IMR-90 (cell line): ENCODE data around the gene PLCB4. TPM values are rescaled to one million over a fixed set of nuclear protein-coding genes. Genes with fewer than 3 reads are reported as not detected.

Experiments
- ATAC-seq: fragments of 200-7000 bp; cut with Tn5 transposase; 2 replicates; pipeline ENCODE4 v1.9.1; 2020; ENCODE audit warnings: low read depth, mild to moderate bottlenecking, moderate library complexity
- BruUV-seq: library from RNA; stranded (reverse); fragments of 400-500 nt; replicated peaks from 2 replicates; lab custom pipeline; 2021; lab: Mats Ljungman, UMichigan
- CTCF ChIA-PET: fragments of 300-600 bp; formaldehyde crosslinking; extraction: SDS; loops from one replicate; lab custom pipeline; 2021; ENCODE audit warnings: antibody characterized with exemption; lab: Yijun Ruan, JAX
- POLR2A ChIA-PET: fragments of 300-600 bp; sonication (Branson Sonifier 250); formaldehyde crosslinking; loops from one replicate; lab custom pipeline; 2022; ENCODE audit warnings: antibody characterized with exemption; ENCODE audit not compliant: unreplicated experiment; lab: Charles Lee
- DNase-seq: peaks from one replicate; pipeline ENCODE4 v3.0.0; 2013
- H2AFZ ChIP-seq: replicated peaks from 2 replicates; pipeline ENCODE3; 2013; ENCODE audit warnings: low read length, mild to moderate bottlenecking; ENCODE audit not compliant: poor library complexity
- H2AK5ac ChIP-seq: 2 replicates; pipeline ENCODE4 v1.6.1; 2013; ENCODE audit warnings: low read depth, low read length, inconsistent platforms
- H2AK9ac ChIP-seq: replicated peaks from 2 replicates; pipeline ENCODE3; 2013; ENCODE audit warnings: mild to moderate bottlenecking, low read depth, low read length, moderate library complexity; ENCODE audit not compliant: poor library complexity
- H2BK120ac ChIP-seq: 2 replicates; pipeline ENCODE4 v1.6.1; 2013; ENCODE audit warnings: low read depth, low read length, inconsistent platforms
- H2BK15ac ChIP-seq: 3 replicates; pipeline ENCODE4 v1.6.1; 2013; ENCODE audit warnings: low read depth, low read length, inconsistent platforms
- H2BK20ac ChIP-seq: 2 replicates; pipeline ENCODE4 v1.6.1; 2013; ENCODE audit warnings: low read depth, mild to moderate bottlenecking, inconsistent platforms, low read length, moderate library complexity
- H2BK5ac ChIP-seq: 2 replicates; pipeline ENCODE4 v1.6.1; 2013; ENCODE audit warnings: mild to moderate bottlenecking, low read depth, low read length, inconsistent platforms; ENCODE audit not compliant: poor library complexity, severe bottlenecking
- H3K14ac ChIP-seq: replicated peaks from 2 replicates; pipeline ENCODE4 v1.6.1; 2013; ENCODE audit warnings: low read depth, low read length, inconsistent platforms
- H3K18ac ChIP-seq: 2 replicates; pipeline ENCODE4 v1.6.1; 2013; ENCODE audit warnings: low read depth, low read length, control low read depth
- H3K23ac ChIP-seq: 2 replicates; pipeline ENCODE4 v1.6.1; 2013; ENCODE audit warnings: low read depth, low read length, inconsistent platforms
- H3K27ac ChIP-seq: 2 replicates; pipeline ENCODE4 v1.5.1; 2013; ENCODE audit warnings: mild to moderate bottlenecking, control low read depth, low read length; ENCODE audit not compliant: insufficient read depth
- H3K27me3 ChIP-seq: 2 replicates; pipeline ENCODE4 v1.6.1; 2013; ENCODE audit warnings: low read length; ENCODE audit not compliant: control insufficient read depth, insufficient read depth
- H3K36me3 ChIP-seq: 2 replicates; pipeline ENCODE4 v1.6.1; 2013; ENCODE audit warnings: low read length, mixed read lengths; ENCODE audit not compliant: control insufficient read depth, insufficient read depth
- H3K4ac ChIP-seq: 2 replicates; pipeline ENCODE4 v1.6.1; 2013; ENCODE audit warnings: low read depth, low read length, inconsistent platforms
- H3K4me1 ChIP-seq: 2 replicates; pipeline ENCODE4 v1.6.1; 2013; ENCODE audit warnings: low read length, mixed read lengths; ENCODE audit not compliant: control insufficient read depth, insufficient read depth
- H3K4me2 ChIP-seq: 2 replicates; pipeline ENCODE4 v1.6.1; 2013; ENCODE audit warnings: low read depth, mild to moderate bottlenecking, control low read depth, low read length, moderate library complexity
- H3K4me3 ChIP-seq: 2 replicates; pipeline ENCODE4 v1.5.1; 2013; ENCODE audit warnings: low read depth, mild to moderate bottlenecking, control low read depth, low read length, moderate library complexity; ENCODE audit not compliant: insufficient read depth
- H3K56ac ChIP-seq: 2 replicates; pipeline ENCODE4 v1.6.1; 2013; ENCODE audit warnings: low read length, inconsistent platforms; ENCODE audit not compliant: insufficient read depth; ENCODE audit errors: extremely low read depth
- H3K79me1 ChIP-seq, 2 experiments: 2 replicates each; pipeline ENCODE4 v1.6.1; 2013; ENCODE audit warnings: low read length in 2 of 2, inconsistent platforms in 1 of 2, low read depth in 1 of 2
- H3K9ac ChIP-seq: 2 replicates; pipeline ENCODE4 v1.6.1; 2013; ENCODE audit warnings: low read depth, low read length, control low read depth
- H3K9me1 ChIP-seq: 2 replicates; pipeline ENCODE4 v1.6.1; 2013; ENCODE audit warnings: low read length, inconsistent platforms; ENCODE audit not compliant: insufficient read depth
- H3K9me3 ChIP-seq: 2 replicates; pipeline ENCODE4 v1.6.1; 2013; ENCODE audit warnings: low read length; ENCODE audit not compliant: control insufficient read depth, insufficient read depth
- H4K20me1 ChIP-seq: 2 replicates; pipeline ENCODE4 v1.6.1; 2013; ENCODE audit warnings: low read length, inconsistent platforms; ENCODE audit not compliant: insufficient read depth
- H4K5ac ChIP-seq: 2 replicates; pipeline ENCODE4 v1.6.1; 2013; ENCODE audit warnings: mild to moderate bottlenecking, low read depth, low read length, control low read depth
- H4K8ac ChIP-seq, 2 experiments: 2 replicates each; pipeline ENCODE4 v1.6.1; 2013; ENCODE audit warnings: low read depth in 2 of 2, low read length in 2 of 2, control low read depth in 1 of 2, inconsistent platforms in 1 of 2
- H4K91ac ChIP-seq: 2 replicates; pipeline ENCODE4 v1.6.1; 2013; ENCODE audit warnings: low read depth, low read length, inconsistent platforms; ENCODE audit not compliant: insufficient read depth
- CEBPB ChIP-seq: IDR thresholded peaks from 2 replicates; pipeline ENCODE4 v1.6.1; 2012; ENCODE audit warnings: low read depth, low read length, improper control_type of control experiment
- CHD1 ChIP-seq: IDR thresholded peaks from 2 replicates; pipeline ENCODE4 v1.6.1; 2012; ENCODE audit warnings: low read depth, low read length, improper control_type of control experiment
- POLR2A ChIP-seq: IDR thresholded peaks from 2 replicates; pipeline ENCODE4 v1.6.1; 2012; ENCODE audit warnings: mild to moderate bottlenecking, low read depth, low read length
- RCOR1 ChIP-seq: IDR thresholded peaks from 2 replicates; pipeline ENCODE4 v1.6.1; 2012; ENCODE audit warnings: mild to moderate bottlenecking, low read length, improper control_type of control experiment; ENCODE audit not compliant: insufficient replicate concordance
- WGBS, 2 experiments: methylation state at CpG; one replicate each; pipeline versions ENCODE4 v1.1.5 to v1.1.7; 2013; ENCODE audit warnings: missing lambda C conversion rate in 2 of 2; ENCODE audit not compliant: insufficient read length in 1 of 2; ENCODE audit errors: extremely low coverage in 2 of 2; 5-methylcytosine and 5-hydroxymethylcytosine counted together
- dilution Hi-C: fragments of 300-500 bp; cut with HindIII; formaldehyde crosslinking; loops from one replicate; pipeline ENCODE4 v1.14.3; 2018; ENCODE audit warnings: low sequenced_read_pairs; ENCODE audit not compliant: unreplicated experiment
- in situ Hi-C: fragments of 300-500 bp; cut with MboI; formaldehyde crosslinking; loops from 3 replicates; pipeline ENCODE4 v1.14.3; 2019; ENCODE audit warnings: low sequenced_read_pairs, inconsistent platforms, mixed read lengths
- intact Hi-C: fragments of 100-400 bp; cut with micrococcal nuclease; formaldehyde crosslinking; loops from 2 replicates; pipeline ENCODE4 v1.10.0; 2022
- polyA plus RNA-seq, 3 experiments: library from polyadenylated mRNA; depleted of rRNA; stranded (reverse); fragments of >200 nt; gene quantifications; 2 replicates each; pipeline ENCODE4 v1.2.3, GENCODE V29; 2012; ENCODE audit warnings: low replicate concordance in 1 of 3
- total RNA-seq: library from RNA; depleted of rRNA; stranded (reverse); fragments of >200 nt; gene quantifications from 2 replicates; pipeline ENCODE4 v1.2.3, GENCODE V29; 2012

PLCB4 gene
- total and polyA plus RNA-seq, 2 of the 4 experiments (the other 2 are of a cell fraction), result 12.5 to 24.0 TPM

GRCh38 chr20:9490631-9491030 lies 421.7 kb downstream of the PLCB4 start:
- H3K27me3 ChIP-seq, result no peaks in the 10 kb centered on the region
- H2AFZ ChIP-seq, result no peak overlapping the region
- dilution Hi-C loops, result no loop called here
- H2AK9ac ChIP-seq, result no peak overlapping the region
- H4K91ac ChIP-seq, result no peak overlapping the region
- H3K23ac ChIP-seq, result no peak overlapping the region
- no peak overlapping the region for H2BK120ac ChIP-seq
- no peak overlapping the region for H2BK15ac ChIP-seq
- no peak overlapping the region for H2BK5ac ChIP-seq
- no peak overlapping the region for H3K56ac ChIP-seq
- H3K9me3 ChIP-seq, result no peaks in the 10 kb centered on the region
- no peak overlapping the region for H3K14ac ChIP-seq
- H4K5ac ChIP-seq, result no peak overlapping the region
- H3K36me3 ChIP-seq, result no peaks in the 10 kb centered on the region
- no peak overlapping the region for H3K9ac ChIP-seq
- no peak for DNase-seq
- no peak overlapping the region for H3K18ac ChIP-seq
- H3K9me1 ChIP-seq, result no peaks in the 10 kb centered on the region; the same call in 1 of the 2 replicates
- H3K4me1 ChIP-seq, result no peaks in the 10 kb centered on the region
- no peak overlapping the region for H4K8ac ChIP-seq
- no peak overlapping the region for H2AK5ac ChIP-seq
- WGBS, 2 experiments, result no CpG with 5 or more reads among the region's 3 CpGs
- no peak for ATAC-seq
- BruUV-seq, result no TSS peak
- intact Hi-C loops, result no loop called here
- H3K27ac ChIP-seq, result no peak overlapping the region
- H3K4me2 ChIP-seq, result no peak overlapping the region
- in situ Hi-C loops, result no loop called here
- no peak overlapping the region for H3K4ac ChIP-seq
- no peaks in the 10 kb centered on the region for H4K20me1 ChIP-seq
- H3K4me3 ChIP-seq, result no peak overlapping the region
- TF ChIP-seq RCOR1, result no peak
- TF ChIP-seq POLR2A, result no peak
- no peak for TF ChIP-seq CHD1
- TF ChIP-seq CEBPB, result no peak
- ChIA-PET CTCF (no interaction called here), POLR2A (no interaction called here)
- H3K79me1 ChIP-seq, result no peaks in the 10 kb centered on the region
- no peak overlapping the region for H2BK20ac ChIP-seq
